Glutamatergic neuron (in vitro differentiated cells): ENCODE data around the gene CLEC12A. TPM values are rescaled to one million over a fixed set of nuclear protein-coding genes. Genes with fewer than 3 reads are reported as not detected.

Experiments used
- DNase-seq: peaks from one replicate; pipeline ENCODE4 v3.0.0; 2022
- H3K27ac Mint-ChIP-seq: one replicate; pipeline ENCODE4 v1.8.0; 2020; ENCODE audit warnings: mild to moderate bottlenecking, mixed read lengths, inconsistent platforms; ENCODE audit not compliant: unreplicated experiment
- H3K27me3 Mint-ChIP-seq: one replicate; pipeline ENCODE4 v1.8.0; 2020; ENCODE audit warnings: mild to moderate bottlenecking, moderate library complexity, mixed read lengths, inconsistent platforms; ENCODE audit not compliant: unreplicated experiment
- H3K36me3 Mint-ChIP-seq: one replicate; pipeline ENCODE4 v1.8.0; 2020; ENCODE audit warnings: mild to moderate bottlenecking, mixed read lengths, inconsistent platforms; ENCODE audit not compliant: unreplicated experiment
- H3K4me1 Mint-ChIP-seq: one replicate; pipeline ENCODE4 v1.8.0; 2020; ENCODE audit warnings: mild to moderate bottlenecking, low read depth, mixed read lengths, inconsistent platforms; ENCODE audit not compliant: unreplicated experiment
- H3K4me3 Mint-ChIP-seq: one replicate; pipeline ENCODE4 v1.8.0; 2020; ENCODE audit warnings: mild to moderate bottlenecking, mixed read lengths, inconsistent platforms; ENCODE audit not compliant: unreplicated experiment
- H3K9me3 Mint-ChIP-seq: one replicate; pipeline ENCODE4 v1.8.0; 2020; ENCODE audit warnings: mild to moderate bottlenecking, moderate library complexity, mixed read lengths, inconsistent platforms; ENCODE audit not compliant: unreplicated experiment
- CTCF ChIP-seq: fragments of 200-600 bp; sonication (generic); IDR thresholded peaks from one replicate; pipeline ENCODE4 v1.5.0; 2021; ENCODE audit not compliant: partially characterized antibody, unreplicated experiment
- total RNA-seq: library from RNA; stranded (reverse); fragmentation: NEBNext Ultra II Directional; extraction: Animal tissue kit (Norgen Biotek cat#: 25700); gene quantifications from one replicate; pipeline ENCODE4 v1.2.1, GENCODE V29; 2021; ENCODE audit not compliant: unreplicated experiment

The CLEC12A gene
- total RNA-seq, 1 donor from 2014 or later, result not detected

GRCh38 chr12:9977916-9978315, 6.7 kb downstream of the CLEC12A start:
- no peak for DNase-seq
- no peak for TF ChIP-seq CTCF
- no peaks in the 10 kb centered on the region for H3K4me1 Mint-ChIP-seq
- peaks cover 12% of the 10 kb centered on the region for H3K36me3 Mint-ChIP-seq
- H3K27me3 Mint-ChIP-seq, result no peaks in the 10 kb centered on the region
- H3K27ac Mint-ChIP-seq, result no peak overlapping the region
- no peak overlapping the region for H3K4me3 Mint-ChIP-seq
- H3K9me3 Mint-ChIP-seq, result peaks cover 6% of the 10 kb centered on the region

- H3K27ac Mint-ChIP-seq, result no peak overlapping the region
- no peak for DNase-seq
- H3K9me3 Mint-ChIP-seq, result peaks cover 5% of the 10 kb centered on the region
- H3K36me3 Mint-ChIP-seq, result peaks cover 10% of the 10 kb centered on the region
- no peaks in the 10 kb centered on the region for H3K4me1 Mint-ChIP-seq
- no peak for TF ChIP-seq CTCF
- no peak overlapping the region for H3K4me3 Mint-ChIP-seq
- no peaks in the 10 kb centered on the region for H3K27me3 Mint-ChIP-seq
These were observed 8.9 kb downstream of the CLEC12A start for GRCh38 chr12:9980126-9980525.

- H3K36me3 Mint-ChIP-seq, result no peaks in the 10 kb centered on the region
- H3K4me1 Mint-ChIP-seq, result no peaks in the 10 kb centered on the region
- H3K27ac Mint-ChIP-seq, result no peak overlapping the region
- H3K9me3 Mint-ChIP-seq, result no peaks in the 10 kb centered on the region
- peaks cover 2% of the 10 kb centered on the region for H3K27me3 Mint-ChIP-seq
- TF ChIP-seq CTCF, result no peak
- H3K4me3 Mint-ChIP-seq, result no peak overlapping the region
- no peak for DNase-seq
These were observed 20.7 kb downstream of the CLEC12A start for GRCh38 chr12:9991876-9992275.

GRCh38 chr12:9992296-9992695, 21.1 kb downstream of the CLEC12A start:
- no peaks in the 10 kb centered on the region for H3K9me3 Mint-ChIP-seq
- H3K4me1 Mint-ChIP-seq, result no peaks in the 10 kb centered on the region
- no peak for DNase-seq
- peaks cover 2% of the 10 kb centered on the region for H3K27me3 Mint-ChIP-seq
- no peak overlapping the region for H3K27ac Mint-ChIP-seq
- H3K36me3 Mint-ChIP-seq, result no peaks in the 10 kb centered on the region
- TF ChIP-seq CTCF, result no peak
- no peak overlapping the region for H3K4me3 Mint-ChIP-seq

- Mint-ChIP-seq H3K27me3 (no peaks in the 10 kb centered on the region), H3K4me1 (no peaks in the 10 kb centered on the region), H3K27ac (no peak within 1 kb of the TSS), H3K36me3 (no peaks in the 10 kb centered on the region), H3K4me3 (no peak within 1 kb of the TSS), H3K9me3 (no peaks in the 10 kb centered on the region)
- TF ChIP-seq CTCF, result no peak
- no peak for DNase-seq
These were observed 27.8 kb downstream of the CLEC12A start, which contains the start of gene CLEC1B for GRCh38 chr12:9999016-9999415. Gene CLEC1B (minus strand): TSS chr12:9999121. CDS start chr12:9999100, 21 bp downstream.
